KOPT-K1 (cell line): ENCODE results near the gene COX6A2.

Experiments
- H3K27ac ChIP-seq: fragments of 200-600 bp; sonication (generic); 2 replicates; pipeline ENCODE4 v1.5.1; 2016; ENCODE audit warnings: antibody characterized with exemption, mild to moderate bottlenecking, low read depth, low read length; ENCODE audit not compliant: poor library complexity, severe bottlenecking
- H3K36me3 ChIP-seq: fragments of 200-600 bp; sonication (generic); 2 replicates; pipeline ENCODE4 v1.5.1; 2017; ENCODE audit warnings: antibody characterized with exemption, mild to moderate bottlenecking, low read length, moderate library complexity; ENCODE audit not compliant: insufficient read depth
- H3K9me3 ChIP-seq: fragments of 200-600 bp; sonication (generic); 2 replicates; pipeline ENCODE4 v1.5.1; 2017; ENCODE audit warnings: antibody characterized with exemption, low read length, mild to moderate bottlenecking; ENCODE audit not compliant: insufficient read depth, poor library complexity, severe bottlenecking

COX6A2 gene

GRCh38 chr16:31388535-31388934 lies 39.6 kb downstream of the COX6A2 start:
- Histone ChIP-seq H3K27ac (no peak overlapping the region), H3K36me3 (no peaks in the 10 kb centered on the region), H3K9me3 (peaks cover 6% of the 10 kb centered on the region)

- no peak overlapping the region for H3K27ac ChIP-seq
- peaks cover 6% of the 10 kb centered on the region for H3K9me3 ChIP-seq
- H3K36me3 ChIP-seq: no peaks in the 10 kb centered on the region
Observed at GRCh38 chr16:31386157-31386984, 41.8 kb downstream of the COX6A2 start.

GRCh38 chr16:31385680-31386079 lies 42.5 kb downstream of the COX6A2 start:
- H3K36me3 ChIP-seq: no peaks in the 10 kb centered on the region
- H3K9me3 ChIP-seq: peaks cover 6% of the 10 kb centered on the region
- H3K27ac ChIP-seq: no peak overlapping the region

GRCh38 chr16:31382485-31383161 lies 45.5 kb downstream of the COX6A2 start:
- Histone ChIP-seq H3K9me3 (peaks cover 6% of the 10 kb centered on the region), H3K36me3 (no peaks in the 10 kb centered on the region), H3K27ac (no peak overlapping the region)

GRCh38 chr16:31380201-31380600 lies 48.0 kb downstream of the COX6A2 start:
- Histone ChIP-seq H3K36me3 (no peaks in the 10 kb centered on the region), H3K9me3 (peaks cover 3% of the 10 kb centered on the region), H3K27ac (no peak overlapping the region)
